Uterus (tissue), 4 donors: Measurements from ENCODE around the gene DNASE2. TPM values are rescaled to one million over a fixed set of nuclear protein-coding genes. Genes with fewer than 3 reads are reported as not detected.

ENCODE experiments used
- DNase-seq, 2 donors: peaks; one replicate each; pipeline ENCODE4 v3.0.0-alpha.2; 2019 to 2020
- H3K27ac ChIP-seq, 2 donors: fragments of 200-600 bp; sonication (generic); 1 replicate in 1 of 2; 2 replicates in 1 of 2; pipeline ENCODE4 v1.5.1; 2016 to 2018
- H3K27me3 ChIP-seq, 2 donors: fragments of 200-600 bp; sonication (generic); one replicate each; pipeline ENCODE4 v1.5.1; 2018 to 2019; ENCODE audit warnings: control low read depth in 1 of 2
- H3K36me3 ChIP-seq, 2 donors: fragments of 200-600 bp; sonication (generic); one replicate each; pipeline ENCODE4 v1.5.1; 2019; ENCODE audit warnings: control low read depth in 1 of 2
- H3K4me1 ChIP-seq, 2 donors: fragments of 200-600 bp; sonication (generic); one replicate each; pipeline ENCODE4 v1.5.1; 2018 to 2019; ENCODE audit warnings: control low read depth in 1 of 2
- H3K4me3 ChIP-seq, 2 donors: fragments of 200-600 bp; sonication (generic); 1 replicate in 1 of 2; 2 replicates in 1 of 2; pipeline ENCODE4 v1.5.1; 2018 to 2019; ENCODE audit warnings: mild to moderate bottlenecking in 1 of 2
- H3K9me3 ChIP-seq, 2 donors: fragments of 200-600 bp; sonication (generic); one replicate each; pipeline ENCODE4 v1.5.1; 2019; ENCODE audit warnings: control low read depth in 1 of 2
- POLR2A ChIP-seq, 2 donors: fragments of 450-650 bp; IDR thresholded peaks; one replicate each; pipeline ENCODE4 v1.6.1; 2016; ENCODE audit warnings: antibody characterized with exemption in 2 of 2, mild to moderate bottlenecking in 1 of 2, moderate library complexity in 1 of 2
- intact Hi-C: fragments of 100-400 bp; cut with DNase I; formaldehyde crosslinking; loops from one replicate; pipeline ENCODE4 v1.15.1; 2023; ENCODE audit warnings: low total_unique reads
- microRNA-seq: library from miRNA; unstranded; fragments of <30 nt; microRNA quantifications from one replicate; pipeline ENCODE4, GENCODE V29; 2016; ENCODE audit warnings: borderline microRNAs expressed, borderline replicate concordance
- small RNA-seq: library from RNA; depleted of rRNA; stranded (forward); fragments of <200 nt; gene quantifications from one replicate; pipeline ENCODE3, GENCODE V24; 2016
- total RNA-seq, 4 donors: library from RNA; depleted of rRNA in 3 of 4; stranded (reverse); fragments of >200 nt in 3 of 4; gene quantifications; one replicate each; pipeline versions ENCODE4 v1.1.0 to v1.2.4, GENCODE V29; 2014 to 2023
- TF ChIP-seq, protein P1 (sequence below), 4 experiments: fragments of 200-600 bp in 2 of 4; fragments of 450-650 bp in 2 of 4; sonication (generic) in 2 of 4; IDR thresholded peaks; one replicate each; pipeline ENCODE4 v1.5.1; 2016 to 2019; ENCODE audit warnings: antibody characterized with exemption in 4 of 4, mild to moderate bottlenecking in 2 of 4, moderate library complexity in 1 of 4
- donor health status: DM: yes; HTN: yes; CAD: no.

Gene DNASE2
- total RNA-seq, 4 donors from 2014 or later: 19.0 to 65.8 (median 31.0) TPM

DNA sequence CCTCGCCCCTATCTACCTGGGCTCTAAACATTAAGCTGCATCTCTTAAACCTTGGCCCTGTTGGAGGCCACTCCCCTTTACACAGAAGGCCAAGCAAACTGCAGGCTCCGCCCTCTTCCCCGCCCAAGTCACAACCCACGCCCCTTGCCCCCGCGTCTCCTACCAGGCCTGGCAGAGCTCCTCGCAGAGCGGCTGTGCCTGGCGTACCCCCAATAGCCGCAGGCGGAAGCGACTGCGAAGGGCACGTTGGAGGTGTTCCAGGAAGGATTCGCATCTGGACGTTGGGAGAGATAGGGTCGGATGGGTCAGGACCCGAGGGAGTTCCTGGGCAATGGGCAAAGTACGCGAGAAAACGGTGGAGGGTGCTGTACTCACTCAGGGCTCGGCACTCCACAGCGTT lies 52.8 kb downstream of the DNASE2 start:
- H3K4me3 ChIP-seq: no peak overlapping the region
- H3K4me1 ChIP-seq: no peaks in the 10 kb centered on the region
- no peaks in the 10 kb centered on the region for H3K9me3 ChIP-seq
- TF ChIP-seq, protein P1, sequence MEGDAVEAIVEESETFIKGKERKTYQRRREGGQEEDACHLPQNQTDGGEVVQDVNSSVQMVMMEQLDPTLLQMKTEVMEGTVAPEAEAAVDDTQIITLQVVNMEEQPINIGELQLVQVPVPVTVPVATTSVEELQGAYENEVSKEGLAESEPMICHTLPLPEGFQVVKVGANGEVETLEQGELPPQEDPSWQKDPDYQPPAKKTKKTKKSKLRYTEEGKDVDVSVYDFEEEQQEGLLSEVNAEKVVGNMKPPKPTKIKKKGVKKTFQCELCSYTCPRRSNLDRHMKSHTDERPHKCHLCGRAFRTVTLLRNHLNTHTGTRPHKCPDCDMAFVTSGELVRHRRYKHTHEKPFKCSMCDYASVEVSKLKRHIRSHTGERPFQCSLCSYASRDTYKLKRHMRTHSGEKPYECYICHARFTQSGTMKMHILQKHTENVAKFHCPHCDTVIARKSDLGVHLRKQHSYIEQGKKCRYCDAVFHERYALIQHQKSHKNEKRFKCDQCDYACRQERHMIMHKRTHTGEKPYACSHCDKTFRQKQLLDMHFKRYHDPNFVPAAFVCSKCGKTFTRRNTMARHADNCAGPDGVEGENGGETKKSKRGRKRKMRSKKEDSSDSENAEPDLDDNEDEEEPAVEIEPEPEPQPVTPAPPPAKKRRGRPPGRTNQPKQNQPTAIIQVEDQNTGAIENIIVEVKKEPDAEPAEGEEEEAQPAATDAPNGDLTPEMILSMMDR (IDR thresholded peaks at IDR 0.05): no peak
- no peak for TF ChIP-seq POLR2A (IDR thresholded peaks at IDR 0.05)
- no peaks in the 10 kb centered on the region for H3K36me3 ChIP-seq
- intact Hi-C loops: no loop called here
- no peak for DNase-seq
- no peak overlapping the region for H3K27ac ChIP-seq
- H3K27me3 ChIP-seq: peaks cover 28 to 61% of the 10 kb centered on the region in 2 donors

DNA sequence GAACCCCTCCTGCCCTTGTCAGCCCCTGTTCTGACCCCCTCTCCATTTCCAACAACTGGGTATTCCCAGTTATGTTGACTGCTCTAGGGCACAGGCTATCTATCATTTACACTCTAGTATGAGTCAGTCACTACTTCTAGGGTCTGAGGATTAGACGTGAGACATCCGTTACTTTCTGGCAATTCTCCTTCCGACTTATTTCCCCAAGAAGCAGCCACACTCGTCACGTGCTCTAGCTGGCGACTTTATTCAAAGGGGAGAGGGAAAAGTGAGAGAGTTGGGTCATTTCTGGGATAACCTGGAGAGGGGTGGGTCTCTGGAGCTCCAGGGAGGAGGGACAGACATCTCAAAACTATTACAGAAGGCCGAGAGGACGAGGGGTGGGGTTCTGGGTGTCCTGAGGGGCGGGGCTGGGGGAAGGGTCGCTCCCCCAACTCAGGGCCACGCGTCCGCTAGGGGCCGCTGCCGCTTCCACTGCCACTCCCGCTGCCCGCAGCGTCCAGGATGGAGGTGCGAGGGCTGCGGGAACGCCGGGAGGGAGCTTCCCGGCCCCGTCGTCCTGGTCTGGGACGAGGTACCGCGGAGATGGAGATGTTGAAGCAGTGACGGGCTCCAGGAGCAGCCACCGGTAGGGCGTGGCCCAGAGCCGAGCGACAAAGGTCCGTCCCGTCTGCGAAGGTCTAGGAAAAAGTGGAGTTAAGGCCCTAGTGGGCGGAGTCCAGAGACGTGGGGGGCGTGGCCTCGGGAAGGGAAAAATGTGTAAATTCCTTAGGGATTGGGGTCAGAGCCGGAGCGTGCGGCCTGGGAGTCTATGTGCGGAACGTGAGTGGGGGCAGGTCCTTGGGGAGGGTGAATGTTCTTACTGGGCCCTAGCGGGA lies 55.8 kb downstream of the DNASE2 start:
- Histone ChIP-seq H3K27ac (no peak overlapping the region), H3K27me3 (peaks cover 8 to 33% of the 10 kb centered on the region in 2 donors), H3K4me3 (no peak overlapping the region), H3K4me1 (no peaks in the 10 kb centered on the region), H3K36me3 (no peaks in the 10 kb centered on the region), H3K9me3 (no peaks in the 10 kb centered on the region)
- DNase-seq: no peak
- intact Hi-C loops: no loop called here
- TF ChIP-seq POLR2A (IDR thresholded peaks at IDR 0.05): no peak
- TF ChIP-seq, protein P1 (IDR thresholded peaks at IDR 0.05): no peak

Small RNA genes within 50 kb of the gene (microRNA-seq; reads per million reads assigned to microRNA genes)
- gene MIR5695 (not detected), gene MIR6794 (not detected)

Small RNA genes within 50 kb of the gene (small RNA-seq; reads per million reads assigned to genes)
- gene MIR5695: not detected
- gene MIR6794: not detected

Other genes with a start within 250 kb of the DNASE2 start
- 10 to 100 TPM; 15.9 to 54.1 (median 42.8) TPM for gene MAN2B1, start 214.7 kb downstream of the DNASE2 start, total RNA-seq
- 10 to 100 TPM in 2 of 4 donors, 1 to 10 TPM in 2; 1.5 to 24.7 (median 8.5) TPM for gene WDR83, start 214.6 kb downstream of the DNASE2 start, total RNA-seq
- gene DHPS, start 199.6 kb downstream of the DNASE2 start, total RNA-seq: 100 to 1,000 TPM in 2 of 4 donors, 10 to 100 TPM in 2; 70.9 to 125 (median 97.1) TPM
- gene GNG14, start 193.5 kb downstream of the DNASE2 start, total RNA-seq: not detected
- 1 to 10 TPM in 2 of 4 donors, not detected in 2; 3.8 to 9.5 TPM for gene FBXW9, start 184.8 kb downstream of the DNASE2 start, total RNA-seq
- 10 to 100 TPM; 29.7 to 92.9 (median 71.2) TPM for gene TNPO2, start 157.5 kb downstream of the DNASE2 start, total RNA-seq
- 100 to 1,000 TPM in 3 of 4 donors, 10 to 100 TPM in 1; 88.8 to 490 (median 244) TPM for gene TRIR, start 146.8 kb downstream of the DNASE2 start, total RNA-seq
- gene GET3, start 144.0 kb downstream of the DNASE2 start, total RNA-seq: 10 to 100 TPM; 15.4 to 57.4 (median 36.4) TPM
- gene BEST2, start 129.7 kb downstream of the DNASE2 start, total RNA-seq: under 1 TPM in 2 of 4 donors, not detected in 2; 0.14 to 0.29 TPM
- gene HOOK2, start 105.9 kb downstream of the DNASE2 start, total RNA-seq: 10 to 100 TPM in 2 of 4 donors, 1 to 10 TPM in 1, under 1 TPM in 1; 0.59 to 37.5 (median 14.0) TPM
- gene JUNB, start 90.0 kb downstream of the DNASE2 start, total RNA-seq: 100 to 1,000 TPM in 1 of 4 donors, 10 to 100 TPM in 3; 47.4 to 417 (median 81.5) TPM
- 100 to 1,000 TPM; 148 to 178 (median 163) TPM for gene PRDX2, start 79.6 kb downstream of the DNASE2 start, total RNA-seq
- 1 to 10 TPM in 1 of 4 donors, not detected in 3; 4.1 TPM for gene THSD8, start 79.4 kb downstream of the DNASE2 start, total RNA-seq
- gene RNASEH2A, start 74.9 kb downstream of the DNASE2 start, total RNA-seq: 10 to 100 TPM in 1 of 4 donors, 1 to 10 TPM in 3; 2.3 to 18.9 (median 3.1) TPM
- not detected for gene RTBDN, start 46.9 kb downstream of the DNASE2 start, total RNA-seq
- gene MAST1, start 42.9 kb downstream of the DNASE2 start, total RNA-seq: 1 to 10 TPM in 1 of 4 donors, not detected in 3; 1.2 TPM
- gene KLF1, start 5.8 kb upstream of the DNASE2 start, total RNA-seq: under 1 TPM in 2 of 4 donors, not detected in 2; 0.77 to 0.97 TPM
- 10 to 100 TPM in 3 of 4 donors, 1 to 10 TPM in 1; 6.8 to 47.9 (median 18.2) TPM for gene GCDH, start 9.7 kb upstream of the DNASE2 start, total RNA-seq
- gene SYCE2, start 37.8 kb upstream of the DNASE2 start, total RNA-seq: under 1 TPM in 2 of 4 donors, not detected in 2; 0.41 to 0.49 TPM
- gene FARSA, start 52.3 kb upstream of the DNASE2 start, total RNA-seq: 10 to 100 TPM in 2 of 4 donors, 1 to 10 TPM in 2; 4.6 to 47.8 (median 20.5) TPM
- gene CALR, start 57.2 kb upstream of the DNASE2 start, total RNA-seq: 100 to 1,000 TPM; 166 to 616 (median 392) TPM
- 100 to 1,000 TPM in 1 of 4 donors, 10 to 100 TPM in 3; 13.3 to 105 (median 64.4) TPM for gene RAD23A, start 64.4 kb upstream of the DNASE2 start, total RNA-seq
- 10 to 100 TPM in 2 of 4 donors, 1 to 10 TPM in 2; 3.3 to 76.8 (median 12.8) TPM for gene GADD45GIP1, start 75.8 kb upstream of the DNASE2 start, total RNA-seq
- under 1 TPM in 1 of 4 donors, not detected in 3; 0.14 TPM for gene DAND5, start 88.1 kb upstream of the DNASE2 start, total RNA-seq
- gene NFIX, start 114.0 kb upstream of the DNASE2 start, total RNA-seq: 100 to 1,000 TPM in 2 of 4 donors, 10 to 100 TPM in 2; 27.4 to 381 (median 78.4) TPM
- gene LYL1, start 221.4 kb upstream of the DNASE2 start, total RNA-seq: 10 to 100 TPM in 3 of 4 donors, 1 to 10 TPM in 1; 2.6 to 15.5 (median 11.1) TPM
- 10 to 100 TPM; 23.2 to 99.4 (median 33.6) TPM for gene TRMT1, start 235.3 kb upstream of the DNASE2 start, total RNA-seq
- gene NACC1, start 236.8 kb upstream of the DNASE2 start, total RNA-seq: 10 to 100 TPM; 13.4 to 28.1 (median 15.8) TPM